Iris pigment epithelial cell (primary cell): ENCODE results near the gene PLPPR1.
"Not testable (repeated sequence)": the region's sequence is repeated elsewhere in the genome, so short reads cannot be mapped to it uniquely, and the experiment has no call there.

Experiments used
- DNase-seq: peaks from one replicate; pipeline ENCODE4 v3.0.0-alpha.2; 2011; ENCODE audit warnings: low read depth

The PLPPR1 gene

DNA sequence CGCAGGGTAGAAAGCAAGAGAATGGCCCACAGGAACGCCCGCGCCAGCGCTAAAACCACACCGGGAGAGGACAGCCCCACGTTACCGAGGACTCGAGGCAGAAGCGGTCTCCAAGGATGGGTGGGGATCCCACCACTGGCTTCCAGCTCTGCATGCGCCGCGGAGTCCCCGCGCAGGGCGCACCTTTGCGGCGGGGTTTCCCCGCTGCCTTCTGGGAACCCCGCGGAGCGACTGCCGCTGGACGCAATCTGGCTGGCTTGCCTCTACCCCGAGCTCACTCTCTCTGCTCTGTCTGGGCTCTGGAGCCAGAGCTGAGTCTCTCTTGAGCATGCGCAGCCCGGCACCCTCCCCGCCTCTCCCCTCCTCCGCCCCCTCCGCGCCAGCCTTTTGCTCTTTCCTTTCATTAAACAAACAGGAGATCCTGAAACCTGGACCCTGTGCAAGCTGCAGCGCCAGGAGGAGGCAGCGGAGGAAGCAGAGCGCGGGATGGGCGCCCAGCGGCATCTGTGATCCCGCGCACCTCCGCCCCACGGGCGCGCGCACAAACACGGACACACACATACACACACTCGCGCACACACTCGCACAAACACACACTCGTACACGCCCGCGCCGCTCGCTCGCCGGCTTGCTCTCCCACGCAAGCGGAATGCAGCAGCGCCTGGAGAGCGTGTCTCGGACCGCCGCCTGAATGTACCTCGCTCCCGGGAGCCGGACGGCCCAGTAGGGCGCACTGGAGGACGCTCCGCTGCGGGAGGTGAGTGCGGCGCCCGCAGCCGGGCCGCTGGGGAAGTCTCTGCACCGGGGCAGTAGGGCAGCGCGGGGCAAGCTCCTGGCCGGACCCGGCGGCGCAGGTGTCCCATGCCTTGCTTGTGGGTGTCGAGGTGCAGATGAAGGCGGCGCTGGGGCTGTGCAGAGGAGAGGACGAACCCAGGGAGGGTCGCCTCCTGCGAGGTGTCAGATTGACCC, at the start of gene PLPPR1:
Gene PLPPR1 (plus strand): TSS at position 382 of the 969 bp plus-strand sequence.
- peak; percentile 39 for DNase-seq

DNA sequence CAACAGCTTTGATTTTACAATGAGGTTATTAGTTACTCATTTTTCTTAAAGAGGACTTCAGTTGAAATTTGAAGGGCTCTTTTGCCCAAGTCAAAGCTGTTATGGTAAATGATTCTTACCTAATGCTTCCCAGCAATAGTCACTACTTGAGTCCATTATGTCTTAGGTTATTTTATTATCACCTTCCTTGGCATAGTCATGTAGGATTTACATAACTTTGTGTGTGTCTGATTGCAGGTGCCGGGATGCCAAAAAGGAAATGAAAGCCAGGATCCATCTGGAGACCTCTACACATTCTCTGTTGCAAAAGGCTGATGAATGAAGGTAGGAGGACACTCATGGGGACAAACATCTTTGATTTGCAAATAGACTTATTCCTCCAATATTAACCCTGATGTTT, 38.8 kb upstream of the PLPPR1 start:
- DNase-seq, result no peak

DNA sequence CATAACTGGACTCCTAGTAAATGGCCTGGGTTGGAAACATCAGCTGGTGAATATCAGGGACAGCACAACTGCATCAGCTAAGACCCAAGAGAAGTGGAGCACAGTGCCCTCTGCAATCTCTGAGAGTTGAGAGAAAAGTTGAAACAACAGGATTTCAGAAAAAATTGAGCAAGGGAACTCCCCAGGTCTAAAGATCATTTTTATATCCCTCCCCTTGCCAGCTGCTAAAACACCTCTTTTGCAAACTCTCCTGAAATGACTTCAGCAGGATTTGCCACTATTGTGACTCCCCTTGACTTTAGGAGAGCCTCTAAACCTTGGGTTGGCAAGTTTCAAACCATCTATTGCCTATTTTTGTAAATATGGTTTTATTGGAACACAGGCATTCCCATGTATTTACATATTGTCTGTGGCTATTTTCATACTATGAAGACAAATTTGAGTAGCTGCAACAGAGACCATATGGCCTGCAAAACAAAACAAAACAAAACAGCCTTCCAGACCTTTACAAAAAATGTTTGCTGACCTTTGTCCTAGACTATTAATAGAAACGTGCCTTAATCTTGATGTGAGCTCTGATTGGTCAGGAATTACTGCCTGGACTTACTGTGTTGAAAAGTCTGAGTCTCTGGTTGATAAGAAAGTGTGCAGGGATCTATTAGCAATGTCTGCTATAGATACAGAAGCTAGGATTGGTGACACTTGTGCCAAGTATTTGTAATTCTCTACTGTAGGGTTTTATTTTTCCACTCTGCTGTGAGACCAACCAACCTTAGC, 37.7 kb upstream of the PLPPR1 start:
- no peak for DNase-seq

DNA sequence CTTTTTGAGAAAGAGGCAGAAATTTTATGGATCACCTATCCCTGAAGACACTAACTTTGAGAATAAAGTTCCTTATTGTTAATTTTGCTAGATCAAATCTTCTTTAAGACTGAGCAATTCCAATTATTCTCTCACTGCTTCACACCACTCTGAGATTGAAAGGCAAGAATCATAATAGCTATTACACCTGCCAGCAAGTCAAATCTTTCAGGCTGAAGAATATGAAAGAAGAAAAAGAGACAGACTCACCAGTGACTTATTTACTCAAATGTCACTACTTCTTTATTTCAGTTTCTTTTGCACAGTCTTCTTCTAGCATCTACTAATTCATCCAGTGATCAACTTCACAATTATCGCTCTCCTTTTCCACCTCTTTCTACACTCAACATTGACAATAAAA, 35.9 kb upstream of the PLPPR1 start:
- DNase-seq, result no peak

DNA sequence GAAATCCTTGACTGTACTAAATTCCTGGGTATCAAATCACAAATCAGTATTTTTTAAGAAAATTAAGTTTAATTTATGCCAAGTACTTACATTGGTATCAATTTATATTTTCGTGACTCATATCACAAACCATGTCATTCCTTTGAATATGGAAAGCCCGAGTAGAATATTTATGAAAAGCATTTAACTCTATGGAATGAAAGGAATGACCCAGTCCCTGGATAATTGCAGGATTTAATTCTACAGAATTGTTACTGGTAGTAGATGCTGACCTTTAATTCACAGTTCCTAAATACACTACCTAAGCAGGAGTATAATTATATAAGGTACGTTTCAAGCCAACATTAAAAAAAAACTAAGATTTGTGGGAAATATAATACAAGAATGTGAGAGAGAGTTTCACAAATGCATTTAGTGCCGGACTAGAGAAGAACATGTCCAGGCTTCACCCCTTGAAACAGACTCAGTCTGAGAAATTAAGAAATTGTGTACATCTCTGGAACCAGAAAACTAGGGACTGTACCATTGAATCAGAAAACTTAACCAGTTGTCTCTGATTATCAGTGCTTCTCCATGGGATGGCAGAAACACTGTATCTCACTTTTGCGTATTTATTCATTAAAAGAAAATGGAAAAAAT, 28.5 kb upstream of the PLPPR1 start:
- DNase-seq, result peak; percentile 0

DNA sequence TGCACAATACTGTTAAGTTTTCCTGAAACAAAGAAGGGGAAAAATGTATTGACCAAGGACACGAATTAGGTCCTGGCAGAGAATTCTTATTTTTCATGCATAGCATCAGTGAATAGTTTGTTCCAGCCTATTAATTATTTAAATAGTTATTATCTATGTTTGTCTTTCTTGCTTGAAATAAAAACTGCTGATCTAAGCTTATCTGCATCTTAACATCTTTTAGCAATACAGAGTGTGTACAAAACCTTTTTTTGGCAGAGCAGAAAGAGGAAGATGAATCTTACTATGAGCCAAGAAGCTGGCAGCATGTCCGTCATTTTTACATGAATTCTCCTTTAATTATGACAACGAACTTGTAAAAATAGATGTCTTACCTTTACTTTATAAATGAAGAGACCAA, 23.3 kb upstream of the PLPPR1 start:
- DNase-seq, result no peak

DNA sequence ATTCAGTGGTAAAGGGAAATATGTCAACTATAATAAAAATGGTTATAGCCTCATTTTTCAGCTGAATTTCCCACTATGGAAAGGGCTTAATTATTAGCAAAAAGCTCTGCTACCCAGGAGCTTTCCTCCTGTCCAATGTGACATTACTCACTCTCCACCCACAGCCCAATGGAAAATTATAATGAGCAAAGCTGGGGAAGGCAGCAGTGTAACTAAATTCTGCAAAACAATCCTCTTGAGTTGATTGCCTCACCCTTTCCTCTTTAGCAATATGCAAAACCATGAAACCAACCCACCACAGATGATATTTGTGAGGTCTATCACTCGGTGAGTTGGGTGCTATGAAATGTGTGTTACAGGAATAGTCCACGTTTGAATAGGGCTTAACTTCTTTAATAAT, 14.0 kb upstream of the PLPPR1 start:
- no peak for DNase-seq

DNA sequence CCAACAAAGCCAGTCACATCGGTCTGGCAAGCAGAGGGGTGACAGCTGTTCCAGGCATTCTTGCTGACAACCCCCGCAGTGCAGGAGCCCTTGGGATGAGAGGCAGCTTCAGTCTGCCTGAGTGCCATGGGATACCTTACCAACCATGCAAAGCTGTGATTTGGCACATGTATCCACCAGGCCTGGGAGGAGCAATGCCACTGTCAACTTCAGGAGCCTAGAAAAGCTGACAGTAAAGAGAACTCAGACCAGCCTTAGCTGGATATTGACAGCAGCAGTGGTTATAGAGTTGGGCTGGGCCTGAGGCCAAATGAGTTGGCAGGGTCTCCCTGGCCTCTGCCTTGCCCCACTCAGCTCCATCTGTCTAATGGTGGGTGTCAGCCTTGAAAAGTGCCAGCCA, 10.1 kb upstream of the PLPPR1 start:
- no peak for DNase-seq

DNA sequence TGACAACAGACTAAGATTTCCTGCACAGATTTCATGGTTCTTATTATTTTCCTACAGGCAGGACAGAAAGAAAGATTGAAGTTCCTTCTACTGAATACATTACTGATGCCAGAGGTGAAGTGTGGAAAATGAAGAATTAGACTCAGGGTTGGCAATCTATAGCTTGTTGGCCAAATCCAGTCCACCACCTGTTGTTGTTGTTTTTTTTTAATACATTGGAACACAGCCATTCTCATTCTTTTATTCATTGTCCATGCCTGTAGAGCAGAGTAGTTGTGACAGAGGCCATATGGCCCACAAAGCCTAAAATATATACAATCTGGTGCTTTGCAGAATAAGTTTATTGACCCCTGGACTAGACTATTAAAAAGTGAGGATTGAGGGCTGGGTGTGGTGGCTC, 5.8 kb upstream of the PLPPR1 start:
- no peak for DNase-seq

DNA sequence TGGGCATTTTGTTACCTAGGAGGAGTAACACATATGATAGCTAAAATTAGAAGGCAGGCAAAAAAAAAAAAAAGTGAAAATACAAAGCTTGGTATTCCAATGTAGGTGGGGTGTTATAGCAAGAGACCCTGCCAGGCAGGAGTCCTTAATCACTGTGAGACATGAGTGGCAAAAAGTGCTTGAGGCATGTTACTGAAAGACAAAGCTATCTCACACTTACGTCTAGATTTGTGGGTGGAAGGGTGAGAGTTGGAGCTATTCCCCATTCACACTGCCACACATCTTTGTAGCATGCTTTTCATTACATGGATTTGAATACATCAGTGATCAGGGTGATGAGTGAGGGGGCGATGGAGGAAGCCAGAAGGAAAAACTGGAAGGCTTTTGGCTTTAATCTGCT, 2.6 kb upstream of the PLPPR1 start:
- DNase-seq, result no peak

DNA sequence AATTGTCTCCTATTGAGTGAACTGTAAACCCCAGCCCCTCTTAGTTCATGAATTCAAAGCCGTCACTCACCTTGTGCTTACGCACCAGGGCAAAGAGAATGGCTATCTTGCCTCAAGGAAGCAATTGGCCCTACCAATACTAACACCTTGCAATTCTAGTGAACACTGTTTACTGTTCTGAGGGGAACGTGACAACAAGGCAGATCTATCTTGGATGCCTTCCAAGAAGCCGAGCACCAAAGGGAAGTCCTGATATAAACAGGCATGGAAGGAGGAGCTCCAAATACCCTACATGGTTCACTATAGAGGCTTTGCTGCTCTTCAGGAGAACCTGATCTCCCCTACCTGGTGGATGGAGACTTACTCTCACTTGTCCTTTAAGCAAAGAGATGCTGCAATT, 1.7 kb upstream of the PLPPR1 start:
- DNase-seq, result no peak

DNA sequence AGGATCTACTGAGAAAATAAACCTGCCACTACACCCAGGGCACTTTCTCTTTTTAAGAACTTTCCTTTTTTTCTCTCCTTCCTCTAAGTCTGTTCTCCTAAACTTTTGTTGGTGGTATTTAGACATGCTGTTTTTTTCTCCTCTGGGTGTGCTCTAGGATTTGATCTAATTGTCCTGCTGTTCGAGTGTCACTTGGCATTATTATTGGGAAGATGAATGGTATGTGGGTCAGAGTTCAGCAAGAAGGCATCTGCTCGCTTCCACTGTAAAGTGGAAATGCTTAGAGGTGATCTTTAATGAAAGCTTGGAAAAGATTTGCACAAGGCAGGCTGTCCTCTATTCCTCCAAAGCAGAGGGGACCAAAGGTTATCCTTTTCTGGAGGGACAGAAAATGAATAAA, 1.3 kb upstream of the PLPPR1 start:
- no peak for DNase-seq

DNA sequence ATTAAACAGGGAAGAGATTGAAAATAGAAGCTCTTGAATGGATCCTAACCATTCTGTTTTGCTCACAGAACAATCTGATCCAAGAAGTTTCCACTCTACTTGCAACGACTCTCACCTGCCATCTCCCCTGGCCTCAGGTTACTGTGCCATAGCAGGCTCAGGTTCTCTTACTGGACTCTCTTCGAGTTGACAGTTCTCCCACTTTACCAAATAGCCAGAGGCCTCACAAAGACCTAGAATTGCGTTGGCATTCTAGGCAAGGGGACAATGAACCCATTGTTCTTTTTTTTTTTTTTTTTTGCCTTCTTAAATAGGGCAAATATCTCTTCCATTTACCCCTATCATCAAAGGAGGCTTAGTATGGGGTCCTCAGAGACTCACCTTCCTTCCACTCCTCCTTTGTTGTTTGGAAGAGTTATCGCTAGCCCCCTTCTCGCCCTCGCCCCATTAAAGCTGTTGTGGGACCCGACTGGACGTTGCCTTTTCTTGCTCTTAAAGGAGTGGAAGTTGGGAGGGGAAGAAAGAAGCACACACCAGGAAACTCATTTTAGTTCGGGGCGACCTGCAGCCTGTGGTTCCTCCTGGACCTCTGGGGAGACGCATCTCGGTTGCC, 688 bp upstream of the PLPPR1 start:
- DNase-seq, result no peak

DNA sequence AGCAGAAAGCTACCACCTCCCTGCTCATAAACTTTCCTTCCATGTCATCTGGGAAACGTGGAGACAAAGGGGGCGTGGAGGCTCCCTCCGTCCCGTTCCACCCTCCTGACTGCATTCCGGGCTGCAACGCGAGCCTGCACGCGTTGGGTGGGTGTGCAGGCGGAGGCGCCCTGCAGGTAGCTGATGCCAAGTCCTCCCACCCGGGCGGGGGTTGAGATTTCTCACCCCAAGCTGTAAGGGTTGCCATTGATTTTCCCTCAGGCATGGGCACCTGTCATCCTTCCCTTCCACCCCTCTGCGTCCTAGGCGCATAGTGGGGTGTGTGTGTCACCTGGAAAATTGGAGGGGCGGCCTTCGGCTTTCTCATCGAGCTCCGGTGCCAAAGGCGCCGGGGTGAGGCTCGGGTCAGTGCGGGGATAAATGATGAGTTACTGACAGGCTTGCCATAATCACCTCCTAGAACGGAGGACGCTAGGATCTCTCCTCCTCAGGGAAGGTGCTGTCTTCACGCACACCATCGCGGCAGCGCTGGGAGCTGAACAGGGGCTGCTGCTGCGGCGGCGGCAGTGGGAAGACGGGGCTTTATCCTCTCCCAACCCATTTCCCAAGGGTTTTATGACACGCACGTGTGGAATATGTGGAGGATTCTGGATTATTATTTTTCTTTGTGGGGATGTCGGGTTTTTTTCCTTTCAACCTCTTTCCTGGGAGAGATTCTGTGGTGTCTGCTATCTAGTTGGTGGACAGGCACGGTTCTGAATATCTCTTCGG, 973 bp downstream of the PLPPR1 start:
- DNase-seq, result no peak

DNA sequence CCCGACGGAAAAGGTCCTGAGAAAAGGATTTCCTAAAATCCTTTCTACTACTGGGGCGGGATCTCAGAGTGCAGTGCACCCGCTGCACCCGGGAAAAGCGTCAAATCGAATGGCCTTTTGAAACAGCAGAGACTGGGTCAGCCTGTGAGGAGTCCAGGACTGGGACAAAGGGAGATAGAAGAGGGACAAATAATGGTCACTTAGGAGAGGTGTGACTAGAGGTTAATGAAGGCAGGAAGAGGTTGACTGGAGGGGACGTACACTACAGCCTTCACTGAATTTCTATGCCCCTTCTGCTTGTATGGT, 1.5 kb downstream of the PLPPR1 start:
- no peak for DNase-seq

DNA sequence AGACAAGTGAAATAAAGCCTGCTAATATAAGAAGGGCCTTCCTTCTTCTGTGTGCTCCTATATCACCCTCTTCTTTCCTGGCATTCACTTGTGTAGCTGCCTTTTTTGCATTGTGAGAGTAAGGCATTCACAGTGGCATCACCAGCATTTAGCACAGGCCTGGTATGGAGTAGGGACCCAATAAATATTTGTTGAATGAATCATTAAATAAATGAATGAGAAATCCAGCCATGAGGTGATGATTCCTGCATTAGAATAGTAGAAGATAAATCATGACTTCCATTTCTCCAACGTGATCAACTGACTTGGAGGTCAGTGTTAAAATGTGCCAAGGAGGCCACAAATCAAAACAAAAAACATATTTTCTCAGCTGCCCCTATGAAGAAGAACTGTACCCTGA, 3.9 kb downstream of the PLPPR1 start:
- DNase-seq, result no peak

DNA sequence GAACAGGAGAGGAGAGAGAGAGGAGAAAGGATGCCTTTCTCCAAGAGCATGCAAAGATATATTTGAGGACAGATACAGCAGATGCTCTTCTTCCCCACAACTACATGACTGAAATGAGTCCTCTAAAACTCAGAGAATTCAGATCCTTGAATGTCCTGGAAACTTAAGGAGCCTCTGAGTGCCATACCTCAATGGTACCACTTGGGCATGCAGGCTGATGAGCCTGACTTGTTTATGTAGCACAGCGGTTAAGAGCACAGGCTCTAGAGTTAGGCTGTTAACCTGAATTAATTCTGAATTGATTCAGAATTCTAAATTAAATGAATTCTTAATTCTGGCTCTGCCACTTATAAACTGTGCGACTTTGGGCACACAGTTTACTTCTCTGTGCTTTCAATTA, 5.7 kb downstream of the PLPPR1 start:
- no peak for DNase-seq

DNA sequence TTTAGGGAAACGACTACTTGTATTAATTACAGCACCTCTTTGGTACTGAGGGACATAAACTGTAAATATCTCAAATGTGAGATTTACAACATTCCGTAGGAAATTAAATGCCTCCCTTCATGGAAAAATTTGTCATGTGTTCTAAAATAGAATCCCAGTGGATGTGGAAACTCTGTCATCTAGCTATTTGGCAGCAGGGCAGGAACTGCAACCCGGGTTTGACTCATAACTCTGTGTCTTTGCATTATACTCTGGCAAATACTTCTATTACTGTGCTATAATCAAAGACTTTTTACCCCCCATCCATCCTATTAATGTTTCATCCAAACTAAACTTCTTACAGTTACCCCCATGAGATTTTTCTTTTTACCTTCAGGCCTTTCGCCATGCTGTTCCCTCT, 6.6 kb downstream of the PLPPR1 start:
- DNase-seq, result no peak

DNA sequence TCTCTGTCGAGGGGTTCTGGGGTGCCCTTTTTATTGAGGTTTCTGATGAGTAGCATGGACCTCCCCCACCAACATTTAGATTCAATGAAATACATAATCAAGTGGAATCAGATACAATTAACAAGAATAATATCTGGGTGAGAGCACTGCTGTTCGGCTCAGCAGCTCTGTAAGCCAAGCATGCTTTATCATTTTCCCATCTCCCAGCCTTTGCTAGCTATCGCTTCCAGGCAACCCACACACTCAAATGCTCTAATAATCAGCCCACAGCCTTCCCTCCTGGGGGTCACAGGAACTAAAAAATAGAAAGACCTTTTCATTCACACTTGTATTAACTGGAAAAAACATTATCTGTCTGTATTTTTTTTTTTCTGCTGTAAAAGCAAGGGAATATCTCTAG, 8.9 kb downstream of the PLPPR1 start:
- DNase-seq, result no peak

DNA sequence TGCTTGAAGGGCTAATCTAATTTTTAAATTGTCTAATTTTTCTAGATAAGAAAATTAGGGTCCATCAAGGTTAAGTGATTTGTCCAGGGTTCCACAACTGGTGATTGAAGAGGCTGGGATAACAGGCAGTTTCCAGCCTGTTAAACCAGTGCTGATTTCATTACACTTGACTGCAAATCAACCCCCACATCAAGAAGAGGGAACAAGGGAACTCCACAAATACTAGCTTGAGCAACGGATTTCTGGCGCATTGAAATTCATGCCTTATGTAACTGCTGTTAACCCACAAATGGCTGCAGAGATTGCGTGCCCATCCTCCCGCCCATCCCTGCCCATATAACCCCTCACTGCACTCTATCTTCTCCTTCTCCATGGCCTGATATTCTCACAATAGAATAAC, 10.0 kb downstream of the PLPPR1 start:
- DNase-seq, result no peak

DNA sequence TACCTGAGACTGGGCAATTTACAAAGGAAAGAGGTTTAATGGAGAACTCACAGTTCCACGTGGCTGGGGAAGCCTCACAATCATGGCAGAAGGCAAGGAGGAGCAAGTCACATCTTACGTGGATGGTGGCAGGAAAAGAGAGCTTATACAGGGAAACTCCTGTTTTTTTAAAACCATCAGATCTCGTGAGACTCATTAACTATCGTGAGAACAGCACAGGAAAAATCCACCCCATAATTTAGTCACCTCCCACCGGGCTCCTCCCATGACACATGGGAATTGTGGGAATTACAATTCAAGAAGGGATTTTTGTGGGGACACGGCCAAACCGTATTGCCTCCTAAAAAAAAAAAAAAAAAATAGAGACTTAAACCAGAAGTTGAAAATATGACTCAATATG, 11.1 kb downstream of the PLPPR1 start:
- not testable (repeated sequence) for DNase-seq
